GM21423 (cell line): ENCODE data around the gene NDFIP2.
A peak's percentile ranks its signal among the peaks of the same experiment; 100 is the strongest.

Experiments used
- ATAC-seq: cut with Tn5 transposase; IDR thresholded peaks from one replicate; pipeline ENCODE4 v1.9.1; 2021; ENCODE audit warnings: mild to moderate bottlenecking, moderate library complexity; ENCODE audit not compliant: unreplicated experiment

The NDFIP2 gene

GRCh38 chr13:79492918-79493594, 12.1 kb downstream of the NDFIP2 start:
- ATAC-seq, result no peak

- ATAC-seq, result peak; percentile 80
These were observed 15.2 kb downstream of the NDFIP2 start for GRCh38 chr13:79496188-79496587.

- no peak for ATAC-seq
These were observed 16.1 kb downstream of the NDFIP2 start for GRCh38 chr13:79497064-79497463.

GRCh38 chr13:79497852-79498251, 16.9 kb downstream of the NDFIP2 start:
- no peak for ATAC-seq

GRCh38 chr13:79500829-79501228, 19.9 kb downstream of the NDFIP2 start:
- no peak for ATAC-seq

GRCh38 chr13:79501538-79502232, 20.7 kb downstream of the NDFIP2 start:
- ATAC-seq, result no peak

GRCh38 chr13:79502859-79503468, 22.0 kb downstream of the NDFIP2 start:
- ATAC-seq, result no peak

GRCh38 chr13:79503473-79504017, 22.6 kb downstream of the NDFIP2 start:
- ATAC-seq, result no peak

GRCh38 chr13:79508224-79508961, 27.4 kb downstream of the NDFIP2 start:
- no peak for ATAC-seq

GRCh38 chr13:79511611-79512010, 30.7 kb downstream of the NDFIP2 start:
- no peak for ATAC-seq

GRCh38 chr13:79512950-79513349, 32.0 kb downstream of the NDFIP2 start:
- ATAC-seq, result no peak

GRCh38 chr13:79516595-79516994, 35.6 kb downstream of the NDFIP2 start:
- ATAC-seq, result no peak

GRCh38 chr13:79519255-79519654, 38.3 kb downstream of the NDFIP2 start:
- no peak for ATAC-seq

GRCh38 chr13:79522583-79522982, 41.6 kb downstream of the NDFIP2 start:
- ATAC-seq, result peak; percentile 98

GRCh38 chr13:79525064-79525857, 44.3 kb downstream of the NDFIP2 start:
- ATAC-seq, result no peak

GRCh38 chr13:79527698-79528097, 46.7 kb downstream of the NDFIP2 start:
- no peak for ATAC-seq

GRCh38 chr13:79528356-79528755, 47.4 kb downstream of the NDFIP2 start:
- ATAC-seq, result no peak

GRCh38 chr13:79528759-79529191, 47.8 kb downstream of the NDFIP2 start:
- no peak for ATAC-seq

- no peak for ATAC-seq
These were observed 48.9 kb downstream of the NDFIP2 start for GRCh38 chr13:79529817-79530216.

- ATAC-seq, result no peak
These were observed 49.3 kb downstream of the NDFIP2 start for GRCh38 chr13:79530270-79530669.
